HUES64 (cell line): ENCODE measurements around the gene SH2D1B.

ENCODE experiments used
- H3K27ac ChIP-seq: 2 replicates; pipeline ENCODE4 v1.7.0; 2013; ENCODE audit warnings: low read depth, low read length, inconsistent platforms
- H3K27me3 ChIP-seq: 2 replicates; pipeline ENCODE4 v1.6.1; 2013; ENCODE audit warnings: mild to moderate bottlenecking, low read length; ENCODE audit not compliant: insufficient read depth
- H3K36me3 ChIP-seq: 2 replicates; pipeline ENCODE4 v1.6.1; 2013; ENCODE audit warnings: mild to moderate bottlenecking, low read length; ENCODE audit not compliant: insufficient read depth
- H3K4me1 ChIP-seq: 2 replicates; pipeline ENCODE4 v1.6.1; 2013; ENCODE audit warnings: mild to moderate bottlenecking, low read length, moderate library complexity; ENCODE audit not compliant: insufficient read depth
- H3K4me3 ChIP-seq: 2 replicates; pipeline ENCODE4 v1.5.1; 2013; ENCODE audit warnings: mild to moderate bottlenecking, low read length, moderate library complexity
- H3K9ac ChIP-seq: 2 replicates; pipeline ENCODE4 v1.6.1; 2013; ENCODE audit warnings: mild to moderate bottlenecking, low read depth, low read length
- H3K9me3 ChIP-seq: 2 replicates; pipeline ENCODE4 v1.6.1; 2013; ENCODE audit warnings: low read depth, low read length; ENCODE audit not compliant: insufficient read depth
- whole genome bisulfite sequencing: fragments of 150-250, 120-280 bp; methylation state at CpG from one replicate; pipeline ENCODE4 v1.1.7; 2013; ENCODE audit warnings: missing lambda C conversion rate; 5-methylcytosine and 5-hydroxymethylcytosine counted together

Gene SH2D1B

GRCh38 chr1:162397943-162398560 is 13.9 kb downstream of the SH2D1B start:
- H3K4me3 ChIP-seq: no peak overlapping the region
- H3K4me1 ChIP-seq: peaks cover 19% of the 10 kb centered on the region
- H3K36me3 ChIP-seq: no peaks in the 10 kb centered on the region
- H3K9me3 ChIP-seq: no peaks in the 10 kb centered on the region
- no peak overlapping the region for H3K9ac ChIP-seq
- H3K27me3 ChIP-seq: no peaks in the 10 kb centered on the region
- 79% methylated on average over 3 of the region's 3 CpGs for WGBS
- no peak overlapping the region for H3K27ac ChIP-seq

GRCh38 chr1:162397039-162397448 is 14.9 kb downstream of the SH2D1B start:
- Histone ChIP-seq H3K27me3 (no peaks in the 10 kb centered on the region), H3K36me3 (no peaks in the 10 kb centered on the region), H3K27ac (no peak overlapping the region), H3K9me3 (no peaks in the 10 kb centered on the region), H3K4me3 (no peak overlapping the region), H3K9ac (no peak overlapping the region), H3K4me1 (peaks cover 23% of the 10 kb centered on the region)
- 84% methylated on average over 3 of the region's 3 CpGs for WGBS

GRCh38 chr1:162396201-162396906 is 15.6 kb downstream of the SH2D1B start:
- Histone ChIP-seq H3K36me3 (no peaks in the 10 kb centered on the region), H3K27me3 (no peaks in the 10 kb centered on the region), H3K9me3 (no peaks in the 10 kb centered on the region), H3K27ac (no peak overlapping the region), H3K4me3 (no peak overlapping the region), H3K9ac (no peak overlapping the region), H3K4me1 (peaks cover 29% of the 10 kb centered on the region)
- WGBS: 87% methylated on average over 3 of the region's 3 CpGs

DNA sequence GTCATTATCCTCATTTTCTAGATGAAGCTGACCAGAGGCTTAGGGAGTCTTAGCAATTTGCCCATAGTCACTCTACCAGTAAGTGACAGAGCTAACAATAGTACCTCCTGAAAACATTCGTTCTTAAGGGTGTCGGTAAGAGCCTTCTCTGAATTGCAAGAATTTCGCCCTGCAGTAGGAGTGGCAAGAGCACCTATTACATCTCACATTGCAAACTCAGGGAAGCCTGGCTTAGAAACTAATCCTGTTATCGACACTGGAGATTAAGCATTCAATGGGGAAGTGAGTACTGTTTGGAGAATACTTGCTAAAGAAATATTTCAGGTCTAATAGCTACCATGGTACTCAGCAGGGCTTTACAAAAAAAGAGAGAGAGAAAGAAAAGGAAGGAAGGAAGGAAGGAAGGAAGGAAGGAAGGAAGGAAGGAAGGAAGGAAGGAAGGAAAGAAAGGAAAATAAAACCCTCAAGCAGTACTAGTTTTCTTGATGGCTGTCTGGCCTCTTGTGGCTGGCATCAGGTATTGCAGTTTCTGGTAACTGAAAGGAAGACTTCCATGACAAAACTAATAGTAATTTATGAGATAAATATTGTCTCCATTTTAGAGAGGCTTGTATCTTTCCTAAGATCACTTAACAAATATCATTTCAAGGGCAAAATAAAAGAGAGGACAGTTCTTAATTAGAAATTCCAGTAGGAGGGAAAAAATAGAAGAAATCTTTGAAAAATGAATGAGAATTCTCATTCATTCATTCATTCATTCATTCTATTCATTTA is 20.0 kb downstream of the SH2D1B start:
- Histone ChIP-seq H3K9me3 (no peaks in the 10 kb centered on the region), H3K27me3 (no peaks in the 10 kb centered on the region), H3K27ac (0 out of 2 replicates have a peak overlapping the region, but pooled peaks have one; percentile 2), H3K4me3 (no peak overlapping the region), H3K36me3 (no peaks in the 10 kb centered on the region), H3K9ac (no peak overlapping the region), H3K4me1 (peaks cover 25% of the 10 kb centered on the region)
- WGBS: 42% methylated on average over 4 of the region's 4 CpGs

DNA sequence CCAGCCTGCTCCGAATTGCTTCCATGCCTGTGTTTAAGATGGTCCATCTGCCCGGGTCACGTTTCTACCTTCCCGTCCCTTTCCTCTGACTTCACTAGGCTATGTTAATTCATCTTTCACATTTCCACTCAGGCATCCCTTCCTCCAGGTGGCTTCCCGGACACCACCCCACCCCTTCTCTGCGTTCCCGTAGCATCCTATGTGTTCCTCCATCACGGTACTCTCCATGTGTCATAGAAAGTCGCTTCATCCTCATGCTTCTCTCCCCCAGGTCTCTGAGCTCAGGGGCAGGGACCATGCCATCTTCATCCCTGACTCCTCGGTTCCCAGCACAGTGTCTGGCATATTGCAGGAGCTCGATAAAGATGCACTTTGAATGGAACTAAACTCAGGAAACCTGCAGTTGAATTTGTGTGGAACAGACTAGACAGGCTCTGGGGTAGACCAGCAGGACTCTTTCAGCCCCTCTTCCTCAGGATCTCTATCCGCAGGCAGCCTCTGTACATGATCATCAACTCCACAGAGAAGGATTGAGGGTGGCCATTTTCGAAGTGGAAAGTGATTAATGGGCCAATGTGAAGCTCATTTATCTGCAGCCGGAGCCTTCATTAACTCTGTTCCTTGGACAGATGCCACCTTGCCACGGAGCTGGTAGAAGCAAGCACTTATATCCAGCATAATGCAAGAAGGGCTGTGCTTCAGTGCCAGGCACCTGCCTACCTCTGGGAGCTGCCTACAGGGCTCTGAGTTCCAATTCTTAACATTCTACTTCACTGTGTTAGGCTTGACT is 21.3 kb downstream of the SH2D1B start:
- 85% methylated on average over 15 of the region's 15 CpGs for WGBS
- H3K36me3 ChIP-seq: no peaks in the 10 kb centered on the region
- H3K4me3 ChIP-seq: no peak overlapping the region
- no peak overlapping the region for H3K27ac ChIP-seq
- peaks cover 25% of the 10 kb centered on the region for H3K4me1 ChIP-seq
- no peaks in the 10 kb centered on the region for H3K9me3 ChIP-seq
- H3K9ac ChIP-seq: no peak overlapping the region
- H3K27me3 ChIP-seq: no peaks in the 10 kb centered on the region

- no peak overlapping the region for H3K27ac ChIP-seq
- no peak overlapping the region for H3K4me3 ChIP-seq
- WGBS: 87% methylated on average over 8 of the region's 9 CpGs
- no peak overlapping the region for H3K9ac ChIP-seq
- H3K36me3 ChIP-seq: no peaks in the 10 kb centered on the region
- H3K4me1 ChIP-seq: peaks cover 25% of the 10 kb centered on the region
- H3K9me3 ChIP-seq: no peaks in the 10 kb centered on the region
- no peaks in the 10 kb centered on the region for H3K27me3 ChIP-seq
These were observed 22.0 kb downstream of the SH2D1B start for GRCh38 chr1:162389971-162390370.

DNA sequence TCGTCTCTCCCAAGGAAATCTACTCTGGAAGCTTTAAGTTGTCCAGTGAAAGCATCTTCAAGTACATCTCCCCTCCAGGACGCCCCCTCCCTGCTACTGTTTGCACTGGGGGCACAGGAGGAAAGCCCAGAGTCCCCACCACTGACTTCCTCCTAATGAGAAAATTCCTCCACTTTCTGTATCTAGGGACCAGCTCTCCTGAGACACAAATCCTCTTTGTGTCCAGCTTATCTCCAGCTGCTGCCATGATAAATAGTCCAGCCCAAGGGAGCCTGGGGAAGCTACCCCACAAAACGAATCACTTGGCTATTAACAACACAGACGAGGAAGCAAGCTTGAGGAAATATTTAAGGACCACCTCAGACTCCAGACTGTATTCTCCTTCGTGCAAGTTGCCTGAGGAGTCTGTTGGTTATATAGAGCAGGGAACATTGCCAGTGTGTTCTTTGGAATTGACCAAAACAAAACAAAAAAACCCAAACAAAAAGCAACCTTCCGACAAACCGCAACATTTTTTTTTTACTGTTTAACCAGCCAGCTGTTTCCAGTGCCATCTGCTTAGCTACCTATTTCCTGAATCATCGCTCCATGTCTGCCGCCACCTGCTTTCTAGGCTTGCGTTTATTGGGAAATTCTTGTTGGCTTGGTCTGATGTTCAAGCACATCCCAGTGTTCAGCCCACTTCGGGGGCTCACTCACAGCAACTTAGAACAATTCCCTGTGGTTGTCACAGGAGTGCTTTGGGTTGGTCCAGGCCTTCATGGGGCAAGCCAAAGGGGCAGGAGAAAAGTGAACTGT is 22.7 kb downstream of the SH2D1B start:
- Histone ChIP-seq H3K27ac (no peak overlapping the region), H3K4me3 (no peak overlapping the region), H3K4me1 (peaks cover 25% of the 10 kb centered on the region), H3K9me3 (no peaks in the 10 kb centered on the region), H3K36me3 (no peaks in the 10 kb centered on the region), H3K9ac (no peak overlapping the region), H3K27me3 (no peaks in the 10 kb centered on the region)
- 92% methylated on average over 10 of the region's 11 CpGs for WGBS

- Histone ChIP-seq H3K36me3 (0 out of 2 replicates have a peak, but pooled peaks cover 2% of the 10 kb centered on the region), H3K27me3 (no peaks in the 10 kb centered on the region), H3K4me3 (no peak overlapping the region), H3K9ac (no peak overlapping the region), H3K27ac (no peak overlapping the region), H3K4me1 (peaks cover 25% of the 10 kb centered on the region), H3K9me3 (no peaks in the 10 kb centered on the region)
- 86% methylated on average over 5 of the region's 5 CpGs for WGBS
These were observed 23.3 kb downstream of the SH2D1B start for GRCh38 chr1:162388615-162389014.

DNA sequence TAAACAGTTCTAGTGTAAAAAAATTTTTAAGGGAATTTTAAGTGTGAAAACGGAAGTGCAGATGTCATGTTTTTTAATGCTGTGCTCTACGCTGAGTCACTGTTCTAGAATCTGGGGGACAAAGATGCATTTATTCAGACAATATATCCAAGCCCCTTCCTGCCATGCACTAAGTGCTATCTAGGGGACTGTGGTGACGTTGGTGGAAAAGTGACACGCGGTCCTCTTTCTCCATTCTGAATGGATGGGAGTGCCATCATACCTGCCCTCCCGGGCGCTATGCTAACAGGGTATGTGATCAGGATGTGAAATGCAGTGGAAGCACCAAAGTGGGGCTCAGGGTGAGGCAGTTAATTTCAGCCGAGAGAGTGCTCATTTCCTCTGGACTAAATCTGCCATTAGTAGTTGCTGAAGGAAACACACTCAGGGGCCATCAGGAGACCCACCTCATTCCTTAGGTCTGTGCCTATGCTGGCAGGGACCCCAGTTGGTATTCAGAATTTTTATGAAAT is 23.8 kb downstream of the SH2D1B start:
- Histone ChIP-seq H3K9ac (no peak overlapping the region), H3K4me3 (no peak overlapping the region), H3K27me3 (no peaks in the 10 kb centered on the region), H3K4me1 (peaks cover 25% of the 10 kb centered on the region), H3K36me3 (0 out of 2 replicates have a peak, but pooled peaks cover 5% of the 10 kb centered on the region), H3K27ac (no peak overlapping the region), H3K9me3 (no peaks in the 10 kb centered on the region)
- WGBS: 92% methylated on average over 8 of the region's 8 CpGs
